ENCODE results near the gene FAM186B.

- TF ChIP-seq, protein P1, sequence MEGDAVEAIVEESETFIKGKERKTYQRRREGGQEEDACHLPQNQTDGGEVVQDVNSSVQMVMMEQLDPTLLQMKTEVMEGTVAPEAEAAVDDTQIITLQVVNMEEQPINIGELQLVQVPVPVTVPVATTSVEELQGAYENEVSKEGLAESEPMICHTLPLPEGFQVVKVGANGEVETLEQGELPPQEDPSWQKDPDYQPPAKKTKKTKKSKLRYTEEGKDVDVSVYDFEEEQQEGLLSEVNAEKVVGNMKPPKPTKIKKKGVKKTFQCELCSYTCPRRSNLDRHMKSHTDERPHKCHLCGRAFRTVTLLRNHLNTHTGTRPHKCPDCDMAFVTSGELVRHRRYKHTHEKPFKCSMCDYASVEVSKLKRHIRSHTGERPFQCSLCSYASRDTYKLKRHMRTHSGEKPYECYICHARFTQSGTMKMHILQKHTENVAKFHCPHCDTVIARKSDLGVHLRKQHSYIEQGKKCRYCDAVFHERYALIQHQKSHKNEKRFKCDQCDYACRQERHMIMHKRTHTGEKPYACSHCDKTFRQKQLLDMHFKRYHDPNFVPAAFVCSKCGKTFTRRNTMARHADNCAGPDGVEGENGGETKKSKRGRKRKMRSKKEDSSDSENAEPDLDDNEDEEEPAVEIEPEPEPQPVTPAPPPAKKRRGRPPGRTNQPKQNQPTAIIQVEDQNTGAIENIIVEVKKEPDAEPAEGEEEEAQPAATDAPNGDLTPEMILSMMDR (IDR thresholded peaks at IDR 0.05 in 2 of 3, conservative IDR thresholded peaks at IDR 0.05 in 1 of 3; ENCODE audit: borderline replicate concordance in 1 of 3, insufficient read depth in 1 of 3, low read depth in 2 of 3, low read length in 2 of 3): no peak
- TF ChIP-seq, protein P2, sequence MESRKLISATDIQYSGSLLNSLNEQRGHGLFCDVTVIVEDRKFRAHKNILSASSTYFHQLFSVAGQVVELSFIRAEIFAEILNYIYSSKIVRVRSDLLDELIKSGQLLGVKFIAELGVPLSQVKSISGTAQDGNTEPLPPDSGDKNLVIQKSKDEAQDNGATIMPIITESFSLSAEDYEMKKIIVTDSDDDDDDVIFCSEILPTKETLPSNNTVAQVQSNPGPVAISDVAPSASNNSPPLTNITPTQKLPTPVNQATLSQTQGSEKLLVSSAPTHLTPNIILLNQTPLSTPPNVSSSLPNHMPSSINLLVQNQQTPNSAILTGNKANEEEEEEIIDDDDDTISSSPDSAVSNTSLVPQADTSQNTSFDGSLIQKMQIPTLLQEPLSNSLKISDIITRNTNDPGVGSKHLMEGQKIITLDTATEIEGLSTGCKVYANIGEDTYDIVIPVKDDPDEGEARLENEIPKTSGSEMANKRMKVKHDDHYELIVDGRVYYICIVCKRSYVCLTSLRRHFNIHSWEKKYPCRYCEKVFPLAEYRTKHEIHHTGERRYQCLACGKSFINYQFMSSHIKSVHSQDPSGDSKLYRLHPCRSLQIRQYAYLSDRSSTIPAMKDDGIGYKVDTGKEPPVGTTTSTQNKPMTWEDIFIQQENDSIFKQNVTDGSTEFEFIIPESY (IDR thresholded peaks at IDR 0.05; ENCODE audit: extremely low read depth, insufficient replicate concordance, low read length): no peak
- TF ChIP-seq POLR2A (IDR thresholded peaks at IDR 0.05; ENCODE audit: borderline replicate concordance, extremely low read depth, insufficient read depth, insufficient read length) (no peak), POLR2AphosphoS5 (IDR thresholded peaks at IDR 0.05; ENCODE audit: low read depth, low read length) (no peak), CEBPB (IDR thresholded peaks at IDR 0.05; ENCODE audit: low read depth) (no peak), EZH2 (IDR thresholded peaks at IDR 0.05) (no peak), JUND (IDR thresholded peaks at IDR 0.05) (no peak)
These were observed 16.5 kb downstream of the FAM186B start for GRCh38 chr12:49588721-49589516.
